ENCODE data around the gene AUP1.
A peak's percentile ranks its signal among the peaks of the same experiment; 100 is the strongest.

AUP1 gene

GRCh38 chr2:74531666-74532065 lies 2.2 kb upstream of the AUP1 start:
- Histone ChIP-seq H3K36me3 (ENCODE audit: control insufficient read depth, low read length) (peaks cover 55% of the 10 kb centered on the region), H3K27ac (ENCODE audit: low read depth, low read length) (no peak overlapping the region), H3K4me2 (ENCODE audit: low read length) (peak overlapping the region; percentile 94), H3K27me3 (ENCODE audit: control insufficient read depth, low read length) (no peaks in the 10 kb centered on the region), H3K9me2 (replicated peaks; ENCODE audit: control insufficient read depth, low read length) (no peaks in the 10 kb centered on the region), H3K4me1 (ENCODE audit: control insufficient read depth, low read length) (peaks cover 36% of the 10 kb centered on the region), H3K9me3 (ENCODE audit: control insufficient read depth, insufficient read depth, low read length) (no peaks in the 10 kb centered on the region), H3F3A (ENCODE audit: control insufficient read depth, insufficient read depth) (peaks cover 11% of the 10 kb centered on the region), H4K20me1 (ENCODE audit: control insufficient read depth, insufficient read depth, low read depth, low read length) (no peaks in the 10 kb centered on the region), H3K4me3 (ENCODE audit: low read length) (peak overlapping the region; percentile 99; the same call in 1 of the 2 replicates), H3K79me2 (ENCODE audit: control insufficient read depth, low read length) (peaks cover 48% of the 10 kb centered on the region)
- TF ChIP-seq EZH2phosphoT487 (IDR thresholded peaks at IDR 0.05; ENCODE audit: borderline replicate concordance, low read length), result no peak
- TF ChIP-seq, protein P1, sequence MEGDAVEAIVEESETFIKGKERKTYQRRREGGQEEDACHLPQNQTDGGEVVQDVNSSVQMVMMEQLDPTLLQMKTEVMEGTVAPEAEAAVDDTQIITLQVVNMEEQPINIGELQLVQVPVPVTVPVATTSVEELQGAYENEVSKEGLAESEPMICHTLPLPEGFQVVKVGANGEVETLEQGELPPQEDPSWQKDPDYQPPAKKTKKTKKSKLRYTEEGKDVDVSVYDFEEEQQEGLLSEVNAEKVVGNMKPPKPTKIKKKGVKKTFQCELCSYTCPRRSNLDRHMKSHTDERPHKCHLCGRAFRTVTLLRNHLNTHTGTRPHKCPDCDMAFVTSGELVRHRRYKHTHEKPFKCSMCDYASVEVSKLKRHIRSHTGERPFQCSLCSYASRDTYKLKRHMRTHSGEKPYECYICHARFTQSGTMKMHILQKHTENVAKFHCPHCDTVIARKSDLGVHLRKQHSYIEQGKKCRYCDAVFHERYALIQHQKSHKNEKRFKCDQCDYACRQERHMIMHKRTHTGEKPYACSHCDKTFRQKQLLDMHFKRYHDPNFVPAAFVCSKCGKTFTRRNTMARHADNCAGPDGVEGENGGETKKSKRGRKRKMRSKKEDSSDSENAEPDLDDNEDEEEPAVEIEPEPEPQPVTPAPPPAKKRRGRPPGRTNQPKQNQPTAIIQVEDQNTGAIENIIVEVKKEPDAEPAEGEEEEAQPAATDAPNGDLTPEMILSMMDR (IDR thresholded peaks at IDR 0.05; ENCODE audit: low read depth, low read length, poor library complexity, severe bottlenecking), result no peak

DNA sequence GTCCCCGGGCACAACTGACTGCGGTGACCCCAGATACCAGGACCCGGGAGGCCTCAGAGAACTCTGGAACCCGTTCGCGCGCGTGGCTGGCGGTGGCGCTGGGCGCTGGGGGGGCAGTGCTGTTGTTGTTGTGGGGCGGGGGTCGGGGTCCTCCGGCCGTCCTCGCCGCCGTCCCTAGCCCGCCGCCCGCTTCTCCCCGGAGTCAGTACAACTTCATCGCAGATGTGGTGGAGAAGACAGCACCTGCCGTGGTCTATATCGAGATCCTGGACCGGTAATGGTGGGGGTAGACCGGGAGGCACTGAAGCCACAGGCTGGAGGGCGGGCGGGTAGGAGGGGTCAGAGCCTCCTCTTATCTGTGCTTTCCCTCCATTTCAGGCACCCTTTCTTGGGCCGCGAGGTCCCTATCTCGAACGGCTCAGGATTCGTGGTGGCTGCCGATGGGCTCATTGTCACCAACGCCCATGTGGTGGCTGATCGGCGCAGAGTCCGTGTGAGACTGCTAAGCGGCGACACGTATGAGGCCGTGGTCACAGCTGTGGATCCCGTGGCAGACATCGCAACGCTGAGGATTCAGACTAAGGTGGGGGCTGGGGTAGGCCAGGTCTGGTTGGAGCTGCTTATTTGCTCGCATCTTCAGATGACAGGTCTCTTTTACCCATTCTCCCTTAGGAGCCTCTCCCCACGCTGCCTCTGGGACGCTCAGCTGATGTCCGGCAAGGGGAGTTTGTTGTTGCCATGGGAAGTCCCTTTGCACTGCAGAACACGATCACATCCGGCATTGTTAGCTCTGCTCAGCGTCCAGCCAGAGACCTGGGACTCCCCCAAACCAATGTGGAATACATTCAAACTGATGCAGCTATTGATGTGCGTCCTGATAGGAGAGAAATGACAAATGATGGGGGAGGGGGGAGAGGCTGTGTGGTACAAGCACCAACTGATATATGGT lies 1.0 kb upstream of the AUP1 start:
- peaks cover 11% of the 10 kb centered on the region for H3F3A ChIP-seq (ENCODE audit: control insufficient read depth, insufficient read depth)
- TF ChIP-seq, protein P1 (IDR thresholded peaks at IDR 0.05; ENCODE audit: low read depth, low read length, poor library complexity, severe bottlenecking), result no peak
- peak overlapping the region; percentile 94 for H3K4me2 ChIP-seq (ENCODE audit: low read length)
- peaks cover 43% of the 10 kb centered on the region for H3K4me1 ChIP-seq (ENCODE audit: control insufficient read depth, low read length)
- peak overlapping the region; percentile 99 for H3K4me3 ChIP-seq (ENCODE audit: low read length)
- H3K36me3 ChIP-seq (ENCODE audit: control insufficient read depth, low read length), result peaks cover 66% of the 10 kb centered on the region
- H4K20me1 ChIP-seq (ENCODE audit: control insufficient read depth, insufficient read depth, low read depth, low read length), result no peaks in the 10 kb centered on the region
- H3K27me3 ChIP-seq (ENCODE audit: control insufficient read depth, low read length), result no peaks in the 10 kb centered on the region
- H3K79me2 ChIP-seq (ENCODE audit: control insufficient read depth, low read length), result peaks cover 48% of the 10 kb centered on the region
- no peaks in the 10 kb centered on the region for H3K9me3 ChIP-seq (ENCODE audit: control insufficient read depth, insufficient read depth, low read length)
- peak overlapping the region; percentile 68 for H3K27ac ChIP-seq (ENCODE audit: low read depth, low read length)
- no peaks in the 10 kb centered on the region for H3K9me2 ChIP-seq (replicated peaks; ENCODE audit: control insufficient read depth, low read length)

GRCh38 chr2:74528600-74529356 lies 728 bp downstream of the AUP1 start:
- Histone ChIP-seq H3K27ac (ENCODE audit: low read depth, low read length) (peak overlapping the region; percentile 68), H3K4me2 (ENCODE audit: low read length) (peak overlapping the region; percentile 94), H3K9me2 (replicated peaks; ENCODE audit: control insufficient read depth, low read length) (no peaks in the 10 kb centered on the region), H3K79me2 (ENCODE audit: control insufficient read depth, low read length) (peaks cover 48% of the 10 kb centered on the region), H3K4me3 (ENCODE audit: low read length) (peak overlapping the region; percentile 99), H3K9me3 (ENCODE audit: control insufficient read depth, insufficient read depth, low read length) (no peaks in the 10 kb centered on the region), H3K36me3 (ENCODE audit: control insufficient read depth, low read length) (peaks cover 72% of the 10 kb centered on the region), H3K27me3 (ENCODE audit: control insufficient read depth, low read length) (no peaks in the 10 kb centered on the region), H4K20me1 (ENCODE audit: control insufficient read depth, insufficient read depth, low read depth, low read length) (no peaks in the 10 kb centered on the region), H3F3A (ENCODE audit: control insufficient read depth, insufficient read depth) (peaks cover 11% of the 10 kb centered on the region), H3K4me1 (ENCODE audit: control insufficient read depth, low read length) (peaks cover 43% of the 10 kb centered on the region)
- TF ChIP-seq EZH2phosphoT487 (IDR thresholded peaks at IDR 0.05; ENCODE audit: borderline replicate concordance, low read length), result no peak
- TF ChIP-seq, protein P1 (IDR thresholded peaks at IDR 0.05; ENCODE audit: low read depth, low read length, poor library complexity, severe bottlenecking), result peak; percentile 32
